OCI-LY3 (cell line): ENCODE data around the gene RIC1.
A peak's percentile ranks its signal among the peaks of the same experiment; 100 is the strongest.

Experiments
- H2AFZ ChIP-seq: fragments of 200-600, 300-600 bp; shearing (Covaris generic); 2 replicates; pipeline ENCODE4 v1.6.0; 2014; ENCODE audit warnings: antibody characterized with exemption, low read depth, low read length
- H3K27ac ChIP-seq: fragments of 200-600, 300-600 bp; sonication (generic); 2 replicates; pipeline ENCODE4 v1.5.1; 2014; ENCODE audit warnings: mild to moderate bottlenecking, low read length, moderate library complexity, mixed read lengths
- H3K27me3 ChIP-seq: fragments of 200-600, 300-600 bp; sonication (generic); 2 replicates; pipeline ENCODE4 v1.6.1; 2014; ENCODE audit warnings: low read depth, low read length, mixed read lengths
- H3K36me3 ChIP-seq: fragments of 200-600, 300-600 bp; sonication (generic); replicated peaks from 2 replicates; pipeline ENCODE3; 2014; ENCODE audit warnings: low read depth, low read length, mixed read lengths
- H3K4me1 ChIP-seq: fragments of 300-600, 200-600 bp; sonication (generic); 2 replicates; pipeline ENCODE4 v1.6.1; 2014; ENCODE audit warnings: low read length, mixed read lengths
- H3K4me2 ChIP-seq: fragments of 200-600, 300-600 bp; sonication (generic); 2 replicates; pipeline ENCODE4 v1.6.1; 2014; ENCODE audit warnings: low read length, mixed read lengths
- H3K4me3 ChIP-seq: fragments of 300-600, 200-600 bp; sonication (generic); 2 replicates; pipeline ENCODE4 v1.5.1; 2014; ENCODE audit warnings: antibody characterized with exemption, mild to moderate bottlenecking, low read length, moderate library complexity
- H3K79me2 ChIP-seq: fragments of 300-600, 200-600 bp; shearing (Covaris generic); 2 replicates; pipeline ENCODE4 v1.6.1; 2014; ENCODE audit warnings: mild to moderate bottlenecking, low read length, mixed read lengths
- H3K9ac ChIP-seq: fragments of 300-600, 200-600 bp; shearing (Covaris generic); 2 replicates; pipeline ENCODE4 v1.6.0; 2014; ENCODE audit warnings: mild to moderate bottlenecking, low read length, moderate library complexity
- H3K9me3 ChIP-seq: fragments of 200-600, 300-600 bp; shearing (Covaris generic); 2 replicates; pipeline ENCODE4 v1.6.1; 2014; ENCODE audit warnings: low read length, mixed read lengths; ENCODE audit not compliant: insufficient read depth
- H4K20me1 ChIP-seq: fragments of 200-600, 300-600 bp; sonication (generic); 2 replicates; pipeline ENCODE4 v1.6.1; 2016; ENCODE audit warnings: low read length, mixed read lengths; ENCODE audit not compliant: insufficient read depth
- EZH2phosphoT487 ChIP-seq: fragments of 200-600 bp; shearing (Covaris generic); IDR thresholded peaks from 2 replicates; pipeline ENCODE4 v1.6.1; 2018; ENCODE audit warnings: antibody characterized with exemption, mixed run types, low read depth
- TF ChIP-seq, protein P1 (sequence below): fragments of 200-600, 300-600 bp; sonication (generic); IDR thresholded peaks from 2 replicates; pipeline ENCODE4 v1.5.1; 2014; ENCODE audit warnings: antibody characterized with exemption, low read length, low read depth

Gene RIC1

DNA sequence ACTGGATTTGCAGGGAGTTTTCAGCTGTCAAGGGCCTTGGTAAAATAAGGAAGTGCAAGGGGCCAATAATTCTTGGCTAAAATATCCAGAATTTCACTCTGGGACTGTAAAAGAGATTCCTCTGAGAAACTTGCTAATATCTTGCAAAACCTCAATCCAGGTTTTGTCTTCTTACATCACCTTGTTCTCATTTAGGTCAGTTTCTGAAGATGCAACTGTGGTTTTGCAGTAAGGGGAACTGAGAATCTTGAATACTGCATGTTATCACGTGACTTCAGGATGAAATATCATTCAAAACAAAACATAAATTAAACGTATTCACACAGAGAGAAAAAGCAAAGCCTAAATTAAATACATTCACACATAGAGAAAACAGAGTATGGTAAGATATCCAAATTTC, 35.0 kb upstream of the RIC1 start:
- Histone ChIP-seq H2AFZ (no peak overlapping the region), H4K20me1 (no peaks in the 10 kb centered on the region), H3K4me2 (peak overlapping the region; percentile 72), H3K79me2 (no peaks in the 10 kb centered on the region), H3K36me3 (no peaks in the 10 kb centered on the region), H3K27ac (peak overlapping the region; percentile 54), H3K27me3 (peaks cover 6% of the 10 kb centered on the region), H3K9ac (no peak overlapping the region), H3K9me3 (no peaks in the 10 kb centered on the region), H3K4me3 (peak overlapping the region; percentile 32), H3K4me1 (peaks cover 74% of the 10 kb centered on the region)
- TF ChIP-seq, protein P1, sequence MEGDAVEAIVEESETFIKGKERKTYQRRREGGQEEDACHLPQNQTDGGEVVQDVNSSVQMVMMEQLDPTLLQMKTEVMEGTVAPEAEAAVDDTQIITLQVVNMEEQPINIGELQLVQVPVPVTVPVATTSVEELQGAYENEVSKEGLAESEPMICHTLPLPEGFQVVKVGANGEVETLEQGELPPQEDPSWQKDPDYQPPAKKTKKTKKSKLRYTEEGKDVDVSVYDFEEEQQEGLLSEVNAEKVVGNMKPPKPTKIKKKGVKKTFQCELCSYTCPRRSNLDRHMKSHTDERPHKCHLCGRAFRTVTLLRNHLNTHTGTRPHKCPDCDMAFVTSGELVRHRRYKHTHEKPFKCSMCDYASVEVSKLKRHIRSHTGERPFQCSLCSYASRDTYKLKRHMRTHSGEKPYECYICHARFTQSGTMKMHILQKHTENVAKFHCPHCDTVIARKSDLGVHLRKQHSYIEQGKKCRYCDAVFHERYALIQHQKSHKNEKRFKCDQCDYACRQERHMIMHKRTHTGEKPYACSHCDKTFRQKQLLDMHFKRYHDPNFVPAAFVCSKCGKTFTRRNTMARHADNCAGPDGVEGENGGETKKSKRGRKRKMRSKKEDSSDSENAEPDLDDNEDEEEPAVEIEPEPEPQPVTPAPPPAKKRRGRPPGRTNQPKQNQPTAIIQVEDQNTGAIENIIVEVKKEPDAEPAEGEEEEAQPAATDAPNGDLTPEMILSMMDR: no peak
- TF ChIP-seq EZH2phosphoT487: no peak

DNA sequence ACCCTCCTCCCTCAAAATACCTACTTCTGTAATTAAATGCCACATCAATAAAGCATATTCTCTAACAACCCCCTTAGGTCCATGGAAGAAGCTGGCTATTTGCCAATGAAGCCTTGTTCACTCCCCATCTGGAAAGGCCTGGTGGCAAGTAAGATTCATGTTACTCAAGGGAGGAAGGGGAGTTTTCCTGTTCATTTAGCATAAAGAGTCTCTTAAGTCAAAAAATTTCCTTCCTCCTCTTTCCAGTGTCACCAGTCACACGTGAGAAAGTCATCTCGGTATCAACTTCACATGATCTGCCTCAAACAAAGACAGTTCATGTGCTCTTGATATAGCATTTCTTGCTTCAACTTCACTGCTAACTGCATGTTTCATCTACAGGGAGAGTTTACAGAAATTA, 32.7 kb upstream of the RIC1 start:
- TF ChIP-seq, protein P1: no peak
- no peak for TF ChIP-seq EZH2phosphoT487
- Histone ChIP-seq H2AFZ (no peak overlapping the region), H3K4me1 (peaks cover 54% of the 10 kb centered on the region), H3K27ac (no peak overlapping the region), H3K4me2 (peak overlapping the region; percentile 20; the same call in 1 of the 2 replicates), H3K9me3 (no peaks in the 10 kb centered on the region), H4K20me1 (no peaks in the 10 kb centered on the region), H3K27me3 (peaks cover 6% of the 10 kb centered on the region), H3K4me3 (no peak overlapping the region), H3K9ac (no peak overlapping the region), H3K79me2 (no peaks in the 10 kb centered on the region), H3K36me3 (no peaks in the 10 kb centered on the region)

DNA sequence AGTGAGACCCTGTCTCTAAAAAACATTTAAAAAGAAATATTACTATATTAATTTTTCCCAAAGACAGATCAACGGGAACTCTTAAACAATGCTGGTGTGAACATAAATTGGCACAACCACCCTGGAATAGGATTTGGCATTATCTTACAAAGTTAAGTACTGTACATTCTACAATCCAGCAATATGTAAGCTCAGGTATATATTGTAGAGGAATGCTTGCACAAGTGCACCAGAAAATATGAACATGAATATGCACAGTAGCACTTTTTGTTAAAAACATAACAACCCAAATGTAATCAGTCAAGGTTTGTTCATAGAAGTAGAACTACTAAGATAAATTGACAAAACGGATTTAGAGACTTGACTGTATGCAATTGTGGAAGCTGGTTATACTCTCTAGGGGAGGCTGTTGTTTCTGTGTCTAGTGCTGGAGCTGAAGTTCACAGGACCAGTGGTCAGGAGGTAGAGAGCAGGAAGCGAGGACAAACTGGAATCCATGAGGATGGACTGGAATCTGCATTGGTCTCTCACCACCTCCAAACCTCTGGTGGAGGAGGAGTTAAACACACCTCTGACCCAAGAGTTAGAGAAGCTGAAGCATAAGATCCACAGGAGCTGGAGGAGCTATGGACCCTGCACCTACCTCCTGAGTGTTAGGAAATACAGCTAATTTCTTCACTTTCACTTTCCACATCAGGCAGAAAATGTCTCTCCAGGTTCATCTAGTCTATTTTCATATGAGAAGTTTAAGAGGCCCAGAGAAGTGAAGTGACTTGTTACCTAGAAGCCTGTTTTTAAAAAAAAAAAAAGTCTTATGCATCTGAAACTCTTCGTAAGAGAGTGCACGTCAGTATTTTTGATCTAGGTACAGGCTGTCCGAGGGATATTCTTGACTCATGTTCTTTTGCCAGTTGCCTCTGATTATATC, 20.3 kb upstream of the RIC1 start:
- Histone ChIP-seq H3K9ac (peak overlapping the region; percentile 46), H3K4me3 (peak overlapping the region; percentile 66), H4K20me1 (no peaks in the 10 kb centered on the region), H3K4me2 (peak overlapping the region; percentile 74), H3K79me2 (no peaks in the 10 kb centered on the region), H3K27me3 (no peaks in the 10 kb centered on the region), H3K4me1 (peaks cover 21% of the 10 kb centered on the region), H3K27ac (peak overlapping the region; percentile 2; the same call in 1 of the 2 replicates), H2AFZ (peak overlapping the region; percentile 2; the same call in 1 of the 2 replicates), H3K36me3 (no peaks in the 10 kb centered on the region), H3K9me3 (no peaks in the 10 kb centered on the region)
- TF ChIP-seq, protein P1: peak; percentile 30; the same call in 1 of the 2 replicates
- TF ChIP-seq EZH2phosphoT487: no peak

DNA sequence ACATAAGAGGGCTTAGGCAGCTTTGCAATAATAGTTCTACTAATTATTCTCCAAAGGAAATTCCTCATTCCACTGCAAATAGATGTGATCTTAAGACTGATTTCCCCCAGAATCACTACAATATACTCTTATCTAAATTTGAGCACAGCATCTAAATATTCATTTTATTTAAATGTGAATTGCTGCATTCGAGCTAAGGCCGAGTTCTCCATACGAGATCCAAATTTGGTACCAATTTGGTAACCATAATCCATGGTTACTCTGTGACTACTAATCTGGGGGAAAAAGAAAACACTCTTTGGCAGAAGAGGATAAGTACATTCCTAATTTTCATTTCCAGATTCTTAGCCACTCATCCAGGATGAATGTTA, 19.7 kb upstream of the RIC1 start:
- Histone ChIP-seq H4K20me1 (no peaks in the 10 kb centered on the region), H3K9me3 (no peaks in the 10 kb centered on the region), H3K27me3 (no peaks in the 10 kb centered on the region), H2AFZ (peak overlapping the region; percentile 2; the same call in 1 of the 2 replicates), H3K36me3 (no peaks in the 10 kb centered on the region), H3K79me2 (no peaks in the 10 kb centered on the region; the same call in 1 of the 2 replicates), H3K27ac (peak overlapping the region; percentile 2; the same call in 1 of the 2 replicates), H3K4me2 (peak overlapping the region; percentile 74), H3K4me3 (peak overlapping the region; percentile 66), H3K4me1 (peaks cover 25% of the 10 kb centered on the region), H3K9ac (peak overlapping the region; percentile 46)
- no peak for TF ChIP-seq EZH2phosphoT487
- TF ChIP-seq, protein P1: no peak
